ENCODE data around the gene CFAP46. TPM values are rescaled to one million over a fixed set of nuclear protein-coding genes. Genes with fewer than 3 reads are reported as not detected.
"Not testable (repeated sequence)": the region's sequence is repeated elsewhere in the genome, so short reads cannot be mapped to it uniquely, and the experiment has no call there.

CFAP46 gene
- total RNA-seq, 1 donor from 2014 or later, result not detected

- intact Hi-C loops (cut with micrococcal nuclease), result loop anchor here (2.0 to 10.0 kb wide), 2 partner anchors 23 to 311 kb away; partner anchors contain the start of gene ADAM8
Measured at GRCh38 chr10:132963430-132963960, 21.1 kb upstream of the CFAP46 start.

GRCh38 chr10:132962623-132963429, 20.5 kb upstream of the CFAP46 start:
- intact Hi-C loops (cut with micrococcal nuclease), result loop anchor here (2.0 to 10.0 kb wide), 2 partner anchors 22 to 312 kb away; partner anchors contain the start of gene ADAM8

- intact Hi-C loops (cut with micrococcal nuclease), result loop anchor here (2.0 to 10.0 kb wide), 2 partner anchors 21 to 313 kb away; partner anchors contain the start of gene ADAM8
Measured at GRCh38 chr10:132961787-132962622, 19.6 kb upstream of the CFAP46 start.

GRCh38 chr10:132961420-132961786, 19.0 kb upstream of the CFAP46 start:
- intact Hi-C loops (cut with micrococcal nuclease), result loop anchor here (10.0 kb wide), 1 partner anchor 313 kb away; the partner anchor contains the start of gene ADAM8

- intact Hi-C loops (cut with micrococcal nuclease), result loop anchor here (10.0 kb wide), 1 partner anchor 314 kb away; the partner anchor contains the start of gene ADAM8
Measured at GRCh38 chr10:132960631-132961419, 18.5 kb upstream of the CFAP46 start.

- intact Hi-C loops (cut with micrococcal nuclease), result loop anchor here (10.0 kb wide), 1 partner anchor 315 kb away; the partner anchor contains the start of gene ADAM8
Measured at GRCh38 chr10:132960071-132960472, 17.7 kb upstream of the CFAP46 start.

- intact Hi-C loops (cut with micrococcal nuclease), result no loop called here
Measured at GRCh38 chr10:132959559-132959961, 17.2 kb upstream of the CFAP46 start.

- intact Hi-C loops (cut with micrococcal nuclease), result no loop called here
Measured at GRCh38 chr10:132958883-132959558, 16.7 kb upstream of the CFAP46 start.

- intact Hi-C loops (cut with micrococcal nuclease), result no loop called here
Measured at GRCh38 chr10:132957981-132958882, 15.9 kb upstream of the CFAP46 start.

- intact Hi-C loops (cut with micrococcal nuclease), result no loop called here
Measured at GRCh38 chr10:132957131-132957530, 14.8 kb upstream of the CFAP46 start.

GRCh38 chr10:132956259-132956658, 13.9 kb upstream of the CFAP46 start:
- intact Hi-C loops (cut with micrococcal nuclease), result not testable (repeated sequence)

GRCh38 chr10:132955479-132955878, 13.1 kb upstream of the CFAP46 start:
- intact Hi-C loops (cut with micrococcal nuclease), result no loop called here

- intact Hi-C loops (cut with micrococcal nuclease), result no loop called here
Measured at GRCh38 chr10:132953428-132953827, 11.1 kb upstream of the CFAP46 start.

- intact Hi-C loops (cut with micrococcal nuclease), result no loop called here
Measured at GRCh38 chr10:132951926-132952325, 9.6 kb upstream of the CFAP46 start.

GRCh38 chr10:132948351-132948750, 6.0 kb upstream of the CFAP46 start:
- intact Hi-C loops (cut with micrococcal nuclease), result loop anchor here (10.0 kb wide), 1 partner anchor 176 kb away; no protein-coding TSS in a partner anchor

- intact Hi-C loops (cut with micrococcal nuclease), result loop anchor here (10.0 kb wide), 1 partner anchor 177 kb away; no protein-coding TSS in a partner anchor
Measured at GRCh38 chr10:132947843-132948242, 5.5 kb upstream of the CFAP46 start.

- intact Hi-C loops (cut with micrococcal nuclease), result loop anchor here (10.0 kb wide), 1 partner anchor 178 kb away; no protein-coding TSS in a partner anchor
Measured at GRCh38 chr10:132946806-132947546, 4.6 kb upstream of the CFAP46 start.

- intact Hi-C loops (cut with micrococcal nuclease), result loop anchor here (10.0 kb wide), 1 partner anchor 178 kb away; no protein-coding TSS in a partner anchor
Measured at GRCh38 chr10:132946311-132946710, 3.9 kb upstream of the CFAP46 start.

Data from T-helper 1 cell treated with Interleukin-12 subunit alpha and Interleukin-12 subunit beta and Interleukin-4 antibody, amounts not matched to agents 30 ng/mL and 1 ng/mL, for 36 hours (primary cell).